ENCODE measurements around the gene CNMD.

DNA sequence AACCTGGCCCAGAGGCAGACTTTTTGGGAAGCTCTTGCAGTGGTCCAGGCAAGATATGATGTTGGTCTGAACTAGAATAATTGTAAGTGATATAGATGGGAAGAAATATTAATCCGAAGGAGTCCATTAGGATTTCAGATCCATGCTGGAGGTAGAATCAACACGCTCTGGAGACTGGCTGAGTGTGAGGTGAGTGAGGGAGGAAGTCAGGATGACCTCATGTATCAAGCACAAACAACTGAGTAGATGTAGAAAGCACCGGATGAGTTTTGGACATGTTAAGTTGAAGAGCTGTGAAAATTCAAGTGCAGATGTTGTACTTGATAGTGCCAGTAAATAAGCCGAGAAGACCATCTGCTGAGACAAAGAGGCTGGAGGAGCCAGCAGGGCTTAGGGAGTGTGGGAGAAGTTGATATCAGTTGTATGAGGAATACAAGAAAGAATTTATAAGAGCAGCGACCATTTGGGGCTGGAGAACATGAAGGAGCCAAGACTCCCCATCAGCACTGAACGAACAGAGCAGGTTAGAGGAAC, 5.3 kb upstream of the CNMD start:
- TF ChIP-seq RAD21 (conservative IDR thresholded peaks at IDR 0.05) (no peak), SMC3 (conservative IDR thresholded peaks at IDR 0.05; ENCODE audit: poor library complexity) (no peak), EP300 (conservative IDR thresholded peaks at IDR 0.05; ENCODE audit: poor library complexity, severe bottlenecking) (no peak), TAF1 (IDR thresholded peaks at IDR 0.05; ENCODE audit: low read depth) (no peak), MXI1 (conservative IDR thresholded peaks at IDR 0.05; ENCODE audit: poor library complexity, severe bottlenecking) (no peak), EZH2 (IDR thresholded peaks at IDR 0.05; ENCODE audit: borderline replicate concordance, insufficient read depth, low read length, poor library complexity, severe bottlenecking) (no peak), POLR2AphosphoS5 (IDR thresholded peaks at IDR 0.05) (no peak)
- TF ChIP-seq, protein P1, sequence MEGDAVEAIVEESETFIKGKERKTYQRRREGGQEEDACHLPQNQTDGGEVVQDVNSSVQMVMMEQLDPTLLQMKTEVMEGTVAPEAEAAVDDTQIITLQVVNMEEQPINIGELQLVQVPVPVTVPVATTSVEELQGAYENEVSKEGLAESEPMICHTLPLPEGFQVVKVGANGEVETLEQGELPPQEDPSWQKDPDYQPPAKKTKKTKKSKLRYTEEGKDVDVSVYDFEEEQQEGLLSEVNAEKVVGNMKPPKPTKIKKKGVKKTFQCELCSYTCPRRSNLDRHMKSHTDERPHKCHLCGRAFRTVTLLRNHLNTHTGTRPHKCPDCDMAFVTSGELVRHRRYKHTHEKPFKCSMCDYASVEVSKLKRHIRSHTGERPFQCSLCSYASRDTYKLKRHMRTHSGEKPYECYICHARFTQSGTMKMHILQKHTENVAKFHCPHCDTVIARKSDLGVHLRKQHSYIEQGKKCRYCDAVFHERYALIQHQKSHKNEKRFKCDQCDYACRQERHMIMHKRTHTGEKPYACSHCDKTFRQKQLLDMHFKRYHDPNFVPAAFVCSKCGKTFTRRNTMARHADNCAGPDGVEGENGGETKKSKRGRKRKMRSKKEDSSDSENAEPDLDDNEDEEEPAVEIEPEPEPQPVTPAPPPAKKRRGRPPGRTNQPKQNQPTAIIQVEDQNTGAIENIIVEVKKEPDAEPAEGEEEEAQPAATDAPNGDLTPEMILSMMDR (IDR thresholded peaks at IDR 0.05; ENCODE audit: poor library complexity, severe bottlenecking): no peak
- TF ChIP-seq, protein P2, sequence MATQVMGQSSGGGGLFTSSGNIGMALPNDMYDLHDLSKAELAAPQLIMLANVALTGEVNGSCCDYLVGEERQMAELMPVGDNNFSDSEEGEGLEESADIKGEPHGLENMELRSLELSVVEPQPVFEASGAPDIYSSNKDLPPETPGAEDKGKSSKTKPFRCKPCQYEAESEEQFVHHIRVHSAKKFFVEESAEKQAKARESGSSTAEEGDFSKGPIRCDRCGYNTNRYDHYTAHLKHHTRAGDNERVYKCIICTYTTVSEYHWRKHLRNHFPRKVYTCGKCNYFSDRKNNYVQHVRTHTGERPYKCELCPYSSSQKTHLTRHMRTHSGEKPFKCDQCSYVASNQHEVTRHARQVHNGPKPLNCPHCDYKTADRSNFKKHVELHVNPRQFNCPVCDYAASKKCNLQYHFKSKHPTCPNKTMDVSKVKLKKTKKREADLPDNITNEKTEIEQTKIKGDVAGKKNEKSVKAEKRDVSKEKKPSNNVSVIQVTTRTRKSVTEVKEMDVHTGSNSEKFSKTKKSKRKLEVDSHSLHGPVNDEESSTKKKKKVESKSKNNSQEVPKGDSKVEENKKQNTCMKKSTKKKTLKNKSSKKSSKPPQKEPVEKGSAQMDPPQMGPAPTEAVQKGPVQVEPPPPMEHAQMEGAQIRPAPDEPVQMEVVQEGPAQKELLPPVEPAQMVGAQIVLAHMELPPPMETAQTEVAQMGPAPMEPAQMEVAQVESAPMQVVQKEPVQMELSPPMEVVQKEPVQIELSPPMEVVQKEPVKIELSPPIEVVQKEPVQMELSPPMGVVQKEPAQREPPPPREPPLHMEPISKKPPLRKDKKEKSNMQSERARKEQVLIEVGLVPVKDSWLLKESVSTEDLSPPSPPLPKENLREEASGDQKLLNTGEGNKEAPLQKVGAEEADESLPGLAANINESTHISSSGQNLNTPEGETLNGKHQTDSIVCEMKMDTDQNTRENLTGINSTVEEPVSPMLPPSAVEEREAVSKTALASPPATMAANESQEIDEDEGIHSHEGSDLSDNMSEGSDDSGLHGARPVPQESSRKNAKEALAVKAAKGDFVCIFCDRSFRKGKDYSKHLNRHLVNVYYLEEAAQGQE (IDR thresholded peaks at IDR 0.05; ENCODE audit: borderline replicate concordance): no peak

Measured in neural cell (in vitro differentiated cells).